Colonic mucosa (tissue), 4 donors: ENCODE data around the gene CPLX1. TPM values are rescaled to one million over a fixed set of nuclear protein-coding genes. Genes with fewer than 3 reads are reported as not detected.
"Not testable (repeated sequence)": the region's sequence is repeated elsewhere in the genome, so short reads cannot be mapped to it uniquely, and the experiment has no call there.

Source experiments
- DNase-seq: peaks from one replicate; pipeline ENCODE4 v3.0.0-alpha.2; 2020
- H3K27ac ChIP-seq: fragments of 200-600 bp; one replicate; pipeline ENCODE4 v1.8.0; 2021
- H3K27me3 ChIP-seq: fragments of 200-600 bp; one replicate; pipeline ENCODE4 v1.8.0; 2021
- H3K36me3 ChIP-seq: fragments of 200-600 bp; one replicate; pipeline ENCODE4 v1.8.0; 2021
- H3K4me1 ChIP-seq: fragments of 200-600 bp; one replicate; pipeline ENCODE4 v1.8.0; 2021; ENCODE audit warnings: mild to moderate bottlenecking
- H3K4me3 ChIP-seq: fragments of 200-600 bp; one replicate; pipeline ENCODE4 v1.8.0; 2021
- H3K9ac ChIP-seq, 2 donors: one replicate each; pipeline ENCODE4 v1.7.0; 2013; ENCODE audit warnings: control low read depth in 2 of 2, low read depth in 2 of 2, low read length in 2 of 2
- H3K9me3 ChIP-seq: fragments of 200-600 bp; one replicate; pipeline ENCODE4 v1.8.0; 2021
- intact Hi-C: fragments of 100-400 bp; cut with DNase I; formaldehyde crosslinking; loops from one replicate; pipeline ENCODE4 v1.14.1; 2022
- total RNA-seq, 2 donors: library from RNA; stranded (reverse); fragmentation: NEBNext Ultra II Directional in 1 of 2; extraction: Animal tissue kit (Norgen Biotek cat#: 25700) in 1 of 2; gene quantifications; one replicate each; pipeline ENCODE4 v1.2.1, GENCODE V29; 2021
- TF ChIP-seq, protein P1 (sequence below): fragments of 200-600 bp; IDR thresholded peaks from one replicate; pipeline ENCODE4 v1.8.0; 2022; ENCODE audit warnings: antibody characterized with exemption, mild to moderate bottlenecking
- donor health status: healthy.
- donor health status: DM: no; HTN: no; CAD: no.
- donor health status: DM: no; HTN: no; CAD: no.

CPLX1 gene
- total RNA-seq, 2 donors from 2014 or later = 2.7 to 16.5 TPM

DNA sequence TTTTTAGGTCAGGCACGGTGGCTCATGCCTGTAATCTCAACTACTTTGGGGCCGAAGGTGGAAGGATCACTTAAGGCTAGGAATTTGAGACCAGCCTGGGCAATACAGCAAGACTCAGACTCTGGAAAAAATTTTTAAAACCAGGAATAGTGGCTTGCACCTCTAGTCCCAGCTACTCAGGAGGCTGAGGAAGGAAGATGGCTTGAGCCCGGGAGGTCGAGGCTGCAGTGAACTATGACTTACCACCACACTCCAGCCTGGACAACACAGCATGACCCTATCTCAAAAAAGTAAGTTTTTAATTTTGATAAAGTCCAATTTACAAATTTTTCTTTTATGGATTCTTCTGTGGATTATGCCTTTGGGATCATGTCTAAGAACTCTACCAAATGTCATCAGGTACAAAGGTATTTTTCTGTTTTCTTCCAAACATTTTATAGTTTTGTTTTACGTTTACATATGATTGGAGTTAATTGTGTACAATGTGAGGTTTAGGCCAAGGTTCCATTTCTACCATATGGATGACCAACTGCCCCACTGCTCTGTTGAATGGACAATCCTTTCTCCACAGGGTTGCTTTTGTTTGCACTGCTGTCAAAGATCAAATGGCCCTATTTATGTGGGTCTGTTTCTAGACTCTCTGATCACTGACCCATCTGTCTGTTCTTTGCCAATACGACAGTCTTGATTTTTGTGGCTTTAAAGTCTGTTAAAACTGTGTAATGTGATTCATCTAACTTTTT lies 48.2 kb downstream of the CPLX1 start:
- Histone ChIP-seq H3K27me3 (no peaks in the 10 kb centered on the region), H3K9ac (no peak overlapping the region), H3K4me1 (peaks cover 6% of the 10 kb centered on the region), H3K9me3 (no peaks in the 10 kb centered on the region), H3K4me3 (no peak overlapping the region), H3K27ac (no peak overlapping the region), H3K36me3 (no peaks in the 10 kb centered on the region)
- intact Hi-C loops = no loop called here
- no peak for DNase-seq
- TF ChIP-seq, protein P1, sequence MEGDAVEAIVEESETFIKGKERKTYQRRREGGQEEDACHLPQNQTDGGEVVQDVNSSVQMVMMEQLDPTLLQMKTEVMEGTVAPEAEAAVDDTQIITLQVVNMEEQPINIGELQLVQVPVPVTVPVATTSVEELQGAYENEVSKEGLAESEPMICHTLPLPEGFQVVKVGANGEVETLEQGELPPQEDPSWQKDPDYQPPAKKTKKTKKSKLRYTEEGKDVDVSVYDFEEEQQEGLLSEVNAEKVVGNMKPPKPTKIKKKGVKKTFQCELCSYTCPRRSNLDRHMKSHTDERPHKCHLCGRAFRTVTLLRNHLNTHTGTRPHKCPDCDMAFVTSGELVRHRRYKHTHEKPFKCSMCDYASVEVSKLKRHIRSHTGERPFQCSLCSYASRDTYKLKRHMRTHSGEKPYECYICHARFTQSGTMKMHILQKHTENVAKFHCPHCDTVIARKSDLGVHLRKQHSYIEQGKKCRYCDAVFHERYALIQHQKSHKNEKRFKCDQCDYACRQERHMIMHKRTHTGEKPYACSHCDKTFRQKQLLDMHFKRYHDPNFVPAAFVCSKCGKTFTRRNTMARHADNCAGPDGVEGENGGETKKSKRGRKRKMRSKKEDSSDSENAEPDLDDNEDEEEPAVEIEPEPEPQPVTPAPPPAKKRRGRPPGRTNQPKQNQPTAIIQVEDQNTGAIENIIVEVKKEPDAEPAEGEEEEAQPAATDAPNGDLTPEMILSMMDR = no peak

DNA sequence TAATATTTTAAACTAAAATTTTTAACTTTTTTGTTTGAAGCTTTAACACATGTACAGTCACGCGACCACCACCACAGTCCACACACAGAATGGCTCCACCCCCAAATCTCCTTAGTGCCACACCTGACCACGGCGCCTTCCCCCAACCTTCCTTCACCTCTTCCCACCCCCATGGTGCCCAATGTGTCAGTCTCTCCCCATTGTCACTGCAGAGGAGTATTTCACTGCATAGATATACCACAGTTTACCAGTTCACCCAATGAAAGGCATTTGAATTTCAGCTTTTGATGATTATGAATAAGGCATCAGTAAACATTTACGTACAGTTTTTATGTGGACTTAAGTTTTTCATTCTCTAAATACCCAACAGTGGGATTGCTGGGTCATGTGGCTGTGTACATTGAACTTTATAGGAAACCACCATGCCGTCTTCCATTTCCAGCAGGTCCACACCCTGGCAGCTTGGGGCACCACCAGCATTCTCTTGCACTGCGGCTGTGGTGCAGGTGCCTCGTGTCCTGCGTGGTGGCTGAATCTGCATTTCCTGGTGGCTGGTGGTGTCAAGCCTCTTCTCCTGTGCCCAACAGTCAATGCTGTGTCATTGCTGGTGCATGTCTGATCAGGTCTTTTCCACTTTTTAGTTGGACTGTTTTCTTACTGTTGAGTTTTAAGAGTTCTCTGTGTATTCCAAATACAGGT lies 49.0 kb downstream of the CPLX1 start:
- Histone ChIP-seq H3K27ac (no peak overlapping the region), H3K4me3 (no peak overlapping the region), H3K9me3 (no peaks in the 10 kb centered on the region), H3K27me3 (no peaks in the 10 kb centered on the region), H3K36me3 (no peaks in the 10 kb centered on the region), H3K9ac (no peak overlapping the region), H3K4me1 (no peaks in the 10 kb centered on the region)
- TF ChIP-seq, protein P1 = no peak
- no peak for DNase-seq
- intact Hi-C loops = no loop called here

DNA sequence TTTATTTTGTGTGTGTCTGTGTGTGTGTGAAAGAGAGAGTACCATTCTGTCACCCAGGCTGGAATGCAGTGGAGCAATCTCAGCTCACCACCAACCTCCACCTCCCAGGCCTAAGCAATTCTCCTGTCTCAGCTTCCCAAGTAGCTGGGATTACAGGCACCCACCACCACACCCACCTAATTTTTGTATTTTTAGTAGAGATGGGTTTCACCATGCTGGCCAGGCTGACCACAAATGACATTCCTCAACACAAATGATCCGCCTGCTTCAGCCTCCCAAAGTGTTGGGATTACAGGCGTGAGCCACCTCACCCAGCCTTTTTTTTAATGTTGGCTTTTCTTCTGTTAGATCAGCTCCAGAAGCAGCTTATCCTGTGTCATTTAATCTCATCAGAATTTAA lies 50.4 kb downstream of the CPLX1 start:
- H3K27me3 ChIP-seq, H3K36me3 ChIP-seq, DNase-seq, H3K9ac ChIP-seq, H3K9me3 ChIP-seq, H3K4me3 ChIP-seq, intact Hi-C loops, H3K4me1 ChIP-seq, H3K27ac ChIP-seq: not testable (repeated sequence)

DNA sequence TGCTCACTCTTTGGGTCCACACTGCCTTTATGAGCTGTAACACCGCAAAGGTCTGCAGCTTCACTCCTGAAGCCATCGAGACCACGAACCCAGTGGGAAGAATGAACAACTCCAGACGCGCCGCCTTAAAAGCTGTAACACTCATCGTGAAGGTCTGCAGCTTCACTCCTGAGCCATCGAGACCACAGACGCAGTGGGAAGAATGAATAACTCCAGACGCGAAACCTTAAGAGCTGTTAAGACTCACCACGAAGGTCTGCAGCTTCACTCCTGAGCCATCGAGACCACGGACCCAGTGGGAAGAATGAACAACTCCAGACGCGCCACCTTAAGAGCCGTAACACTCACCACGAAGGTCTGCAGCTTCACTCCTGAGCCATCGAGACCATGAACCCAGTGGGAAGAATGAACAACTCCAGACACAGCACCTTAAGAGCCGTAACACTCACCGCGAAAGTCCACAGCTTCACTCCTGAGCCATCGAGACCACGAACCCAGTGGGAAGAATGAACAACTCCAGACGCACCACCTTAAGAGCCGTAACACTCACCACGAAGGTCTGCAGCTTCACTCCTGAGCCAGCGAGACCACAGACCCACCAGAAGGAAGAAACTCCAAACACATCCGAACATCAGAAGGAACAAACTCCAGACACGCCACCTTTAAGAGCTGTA lies 51.4 kb downstream of the CPLX1 start:
- H3K9ac ChIP-seq, H3K4me3 ChIP-seq, DNase-seq, H3K36me3 ChIP-seq, H3K9me3 ChIP-seq, H3K27me3 ChIP-seq, H3K27ac ChIP-seq, intact Hi-C loops, H3K4me1 ChIP-seq: not testable (repeated sequence)

DNA sequence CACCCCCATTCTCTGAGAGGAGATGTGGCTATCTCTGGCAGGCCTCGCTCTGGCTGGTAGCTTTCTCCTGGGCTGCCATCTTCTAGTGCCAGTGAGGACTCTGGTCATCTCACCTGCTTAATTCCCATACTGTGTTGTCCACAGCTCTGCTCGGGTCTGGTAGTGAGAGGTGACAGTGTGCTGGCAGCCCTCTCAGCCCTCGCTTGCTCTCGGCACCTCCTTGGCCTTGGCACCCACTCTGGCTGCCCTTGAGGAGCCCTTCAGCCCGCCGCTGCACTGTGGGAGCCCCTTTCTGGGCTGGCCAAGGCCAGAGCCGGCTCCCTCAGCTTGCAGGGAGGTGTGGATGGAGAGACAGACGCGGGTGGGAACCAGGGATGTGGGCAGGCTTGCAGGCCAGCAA lies 52.7 kb downstream of the CPLX1 start:
- no peak for DNase-seq
- Histone ChIP-seq H3K36me3 (no peaks in the 10 kb centered on the region), H3K27me3 (no peaks in the 10 kb centered on the region), H3K27ac (no peak overlapping the region), H3K4me3 (no peak overlapping the region), H3K9me3 (no peaks in the 10 kb centered on the region), H3K9ac (no peak overlapping the region), H3K4me1 (no peaks in the 10 kb centered on the region)
- TF ChIP-seq, protein P1 = no peak
- intact Hi-C loops = no loop called here

DNA sequence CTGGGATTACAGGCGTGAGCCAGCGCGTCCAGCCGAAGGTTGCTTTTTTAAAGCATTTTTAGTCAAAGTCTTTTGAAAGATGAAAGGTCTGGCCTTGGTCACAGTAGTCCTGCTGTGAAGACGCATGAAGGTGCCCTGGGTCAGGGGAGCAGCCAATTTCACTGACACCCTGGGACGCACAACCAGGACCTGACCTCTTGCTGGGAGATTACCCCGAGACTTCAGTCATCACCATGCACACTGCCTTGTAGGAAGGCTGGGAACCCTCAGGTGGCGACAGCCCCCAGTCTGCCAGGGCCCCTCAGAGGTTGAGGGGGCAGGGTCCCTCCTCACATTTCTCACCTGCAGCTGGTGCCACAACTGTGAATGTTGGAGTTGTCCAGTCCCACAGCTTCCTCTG lies 53.2 kb downstream of the CPLX1 start:
- Histone ChIP-seq H3K9me3 (no peaks in the 10 kb centered on the region), H3K4me1 (no peaks in the 10 kb centered on the region), H3K36me3 (no peaks in the 10 kb centered on the region), H3K27ac (no peak overlapping the region), H3K9ac (no peak overlapping the region), H3K27me3 (no peaks in the 10 kb centered on the region), H3K4me3 (no peak overlapping the region)
- TF ChIP-seq, protein P1 = no peak
- intact Hi-C loops = no loop called here
- no peak for DNase-seq
